ENCODE results near the gene YWHAB. TPM values are rescaled to one million over a fixed set of nuclear protein-coding genes. Genes with fewer than 3 reads are reported as not detected.

Gene YWHAB
- total and polyA plus RNA-seq, 4 experiments from 2014 or later = 245 to 616 (median 408) TPM

DNA sequence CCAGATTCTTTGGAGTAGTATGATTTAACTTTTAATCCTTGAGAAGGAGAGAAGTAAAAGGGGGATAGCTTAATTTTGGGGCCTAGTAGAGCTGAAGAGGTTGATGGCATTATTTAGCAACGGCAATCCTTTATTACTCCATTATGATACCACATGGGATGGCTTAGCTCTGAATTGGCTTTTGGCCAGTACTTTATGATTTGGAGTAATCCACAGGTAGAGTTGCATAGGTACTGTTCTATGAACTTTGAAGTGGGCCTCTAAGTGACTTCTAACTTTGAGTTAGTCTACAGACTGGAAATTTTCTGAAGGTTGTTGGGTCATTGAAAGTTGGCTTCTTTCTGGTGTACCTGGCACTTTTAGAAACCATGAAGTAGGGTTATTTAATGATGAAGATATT, 11.6 kb downstream of the YWHAB start:
- Mint-ChIP-seq H3K4me1 (peaks cover 58 to 89% (median 72%) of the 10 kb centered on the region in 4 donors), H3K9me3 (no peaks in the 10 kb centered on the region), H3K27ac (peak overlapping the region; percentile 9 to 85 (median 53)), H3K36me3 (peaks cover 16 to 48% of the 10 kb centered on the region in 2 donors), H3K4me3 (peak overlapping the region in 7 of 8 donors; percentile 6 to 52 (median 42)), H3K27me3 (no peaks in the 10 kb centered on the region)
- H3K27ac ChIP-seq (ENCODE audit: low read depth, low read length) = no peak overlapping the region
- no peaks in the 10 kb centered on the region for H3K9me3 ChIP-seq (ENCODE audit: control insufficient read depth in 1 of 2, low read length in 2 of 2)
- CTCF ChIA-PET (ENCODE audit: partially characterized antibody) = interaction anchor here (0.7 to 0.8 kb wide), 2 partner anchors 9 to 14 kb away, joined by 3 to 4 read pairs; no protein-coding TSS in a partner anchor
- POLR2A ChIA-PET (ENCODE audit: partially characterized antibody) = interaction anchor here (1.3 to 4.3 kb wide), 4 partner anchors 9 to 81 kb away, joined by 4 to 23 read pairs (median 10); partner anchors contain the start of genes PABPC1L and YWHAB
- H3K4me3 ChIP-seq (ENCODE audit: low read length in 2 of 2) = no peak overlapping the region
- intact Hi-C loops (cut with micrococcal nuclease) = no loop called here
- H3K36me3 ChIP-seq (ENCODE audit: insufficient read depth, low read length) = peaks cover 11% of the 10 kb centered on the region
- no peaks in the 10 kb centered on the region for H3K27me3 ChIP-seq (ENCODE audit: insufficient read depth, low read length)
- DNase-seq = no peak
- H3K4me1 ChIP-seq (ENCODE audit: insufficient read depth, low read length) = peaks cover 93% of the 10 kb centered on the region

- Mint-ChIP-seq H3K4me1 (peaks cover 42 to 70% (median 50%) of the 10 kb centered on the region in 4 donors), H3K27me3 (no peaks in the 10 kb centered on the region), H3K4me3 (peak overlapping the region in 2 of 8 donors; percentile 3 to 47), H3K36me3 (peaks cover 39 to 70% of the 10 kb centered on the region in 2 donors), H3K9me3 (no peaks in the 10 kb centered on the region), H3K27ac (peak overlapping the region in 6 of 7 donors; percentile 28 to 88 (median 66))
- Histone ChIP-seq H3K4me3 (ENCODE audit: low read length in 2 of 2) (no peak overlapping the region), H3K27ac (ENCODE audit: low read depth, low read length) (no peak overlapping the region), H3K4me1 (ENCODE audit: insufficient read depth, low read length) (peaks cover 62% of the 10 kb centered on the region), H3K36me3 (ENCODE audit: insufficient read depth, low read length) (peaks cover 44% of the 10 kb centered on the region), H3K9me3 (ENCODE audit: control insufficient read depth in 1 of 2, low read length in 2 of 2) (no peaks in the 10 kb centered on the region), H3K27me3 (ENCODE audit: insufficient read depth, low read length) (no peaks in the 10 kb centered on the region)
- intact Hi-C loops (cut with micrococcal nuclease) = no loop called here
- no peak for DNase-seq
- ChIA-PET CTCF (ENCODE audit: partially characterized antibody) (interaction anchor here (1.0 kb wide), 1 partner anchor 9 kb away, joined by 3 read pairs; no protein-coding TSS in a partner anchor), POLR2A (ENCODE audit: partially characterized antibody) (no interaction called here)
Observed at GRCh38 chr20:44900231-44900854, 14.8 kb downstream of the YWHAB start.

- ChIA-PET POLR2A (ENCODE audit: partially characterized antibody) (interaction anchor here (1.0 to 1.6 kb wide), 3 partner anchors 10 to 16 kb away, joined by 3 to 5 read pairs (median 3); partner anchors contain the start of gene YWHAB), CTCF (ENCODE audit: partially characterized antibody) (interaction anchor here (1.1 to 2.3 kb wide), 4 partner anchors 13 to 50 kb away, joined by 3 to 9 read pairs (median 4); no protein-coding TSS in a partner anchor)
- peaks cover 45 to 77% of the 10 kb centered on the region in 2 donors for H3K36me3 Mint-ChIP-seq
- no peak for DNase-seq
- intact Hi-C loops (cut with micrococcal nuclease) = no loop called here
- Histone ChIP-seq H3K4me1 (ENCODE audit: insufficient read depth, low read length) (peaks cover 46% of the 10 kb centered on the region), H3K27me3 (ENCODE audit: insufficient read depth, low read length) (no peaks in the 10 kb centered on the region), H3K36me3 (ENCODE audit: insufficient read depth, low read length) (peaks cover 55% of the 10 kb centered on the region), H3K9me3 (ENCODE audit: control insufficient read depth in 1 of 2, low read length in 2 of 2) (no peaks in the 10 kb centered on the region), H3K27ac (ENCODE audit: low read depth, low read length) (no peak overlapping the region), H3K4me3 (ENCODE audit: low read length in 2 of 2) (no peak overlapping the region)
- peak overlapping the region in 1 of 7 donors; percentile 20 for H3K27ac Mint-ChIP-seq
- H3K27me3 Mint-ChIP-seq = no peaks in the 10 kb centered on the region
- no peak overlapping the region for H3K4me3 Mint-ChIP-seq
- H3K4me1 Mint-ChIP-seq = peaks cover 29 to 58% (median 35%) of the 10 kb centered on the region in 4 donors
- H3K9me3 Mint-ChIP-seq = no peaks in the 10 kb centered on the region
Observed at GRCh38 chr20:44901974-44902373, 16.5 kb downstream of the YWHAB start.

- H3K36me3 Mint-ChIP-seq = peaks cover 48 to 93% of the 10 kb centered on the region in 2 donors
- Histone ChIP-seq H3K4me1 (ENCODE audit: insufficient read depth, low read length) (peaks cover 30% of the 10 kb centered on the region), H3K27ac (ENCODE audit: low read depth, low read length) (no peak overlapping the region), H3K4me3 (ENCODE audit: low read length in 2 of 2) (no peak overlapping the region), H3K9me3 (ENCODE audit: control insufficient read depth in 1 of 2, low read length in 2 of 2) (no peaks in the 10 kb centered on the region), H3K27me3 (ENCODE audit: insufficient read depth, low read length) (no peaks in the 10 kb centered on the region), H3K36me3 (ENCODE audit: insufficient read depth, low read length) (peaks cover 73% of the 10 kb centered on the region)
- POLR2A ChIA-PET (ENCODE audit: partially characterized antibody) = interaction anchor here (1.0 to 1.5 kb wide), 2 partner anchors 9 to 19 kb away, joined by 3 to 4 read pairs; partner anchors contain the start of gene YWHAB
- no peaks in the 10 kb centered on the region for H3K9me3 Mint-ChIP-seq
- H3K4me1 Mint-ChIP-seq = peaks cover 21 to 49% (median 25%) of the 10 kb centered on the region in 4 donors
- no peaks in the 10 kb centered on the region for H3K27me3 Mint-ChIP-seq
- DNase-seq = no peak
- intact Hi-C loops (cut with micrococcal nuclease) = no loop called here
- no peak overlapping the region for H3K4me3 Mint-ChIP-seq
- H3K27ac Mint-ChIP-seq = no peak overlapping the region
- CTCF ChIA-PET (ENCODE audit: partially characterized antibody) = interaction anchor here (1.0 to 2.3 kb wide), 2 partner anchors 11 to 16 kb away, joined by 3 to 9 read pairs; no protein-coding TSS in a partner anchor
Observed at GRCh38 chr20:44904377-44904776, 18.9 kb downstream of the YWHAB start.

- Histone ChIP-seq H3K27ac (ENCODE audit: low read depth, low read length) (peak overlapping the region; percentile 40), H3K27me3 (ENCODE audit: insufficient read depth, low read length) (no peaks in the 10 kb centered on the region), H3K36me3 (ENCODE audit: insufficient read depth, low read length) (peaks cover 40% of the 10 kb centered on the region), H3K4me1 (ENCODE audit: insufficient read depth, low read length) (peaks cover 19% of the 10 kb centered on the region), H3K9me3 (ENCODE audit: control insufficient read depth in 1 of 2, low read length in 2 of 2) (no peaks in the 10 kb centered on the region), H3K4me3 (ENCODE audit: low read length in 2 of 2) (peak overlapping the region; percentile 24 to 61)
- Mint-ChIP-seq H3K4me1 (peaks cover 10 to 37% (median 22%) of the 10 kb centered on the region in 4 donors), H3K27ac (peak overlapping the region; percentile 11 to 86 (median 74)), H3K4me3 (peak overlapping the region; percentile 77 to 89 (median 84)), H3K36me3 (peaks cover 25 to 57% of the 10 kb centered on the region in 2 donors), H3K9me3 (no peaks in the 10 kb centered on the region), H3K27me3 (no peaks in the 10 kb centered on the region)
- no peak for DNase-seq
- CTCF ChIA-PET (ENCODE audit: partially characterized antibody) = interaction anchor here (0.9 to 4.3 kb wide), 5 partner anchors 9 to 187 kb away, joined by 3 to 32 read pairs (median 3); no protein-coding TSS in a partner anchor
- POLR2A ChIA-PET (ENCODE audit: partially characterized antibody) = interaction anchor here (0.8 to 3.5 kb wide), 9 partner anchors 13 to 186 kb away, joined by 3 to 22 read pairs (median 7); partner anchors contain the start of gene YWHAB
- intact Hi-C loops (cut with micrococcal nuclease) = loop anchor here (1.0 to 2.0 kb wide), 2 partner anchors 21 to 58 kb away; partner anchors contain the start of gene STK4
Observed at GRCh38 chr20:44908987-44909871, 23.7 kb downstream of the YWHAB start.

- H3K27ac ChIP-seq (ENCODE audit: low read depth, low read length) = peak within 1 kb of the TSS; percentile 40
- Mint-ChIP-seq H3K9me3 (no peaks in the 10 kb centered on the region), H3K27me3 (no peaks in the 10 kb centered on the region), H3K27ac (peak within 1 kb of the TSS; percentile 29 to 86 (median 74)), H3K4me3 (peak within 1 kb of the TSS; percentile 82 to 92 (median 86)), H3K4me1 (peaks cover 14 to 45% (median 30%) of the 10 kb centered on the region in 4 donors), H3K36me3 (peaks cover 23 to 53% of the 10 kb centered on the region in 2 donors)
- H3K4me3 ChIP-seq (ENCODE audit: low read length in 2 of 2) = peak within 1 kb of the TSS; percentile 42 to 61
- H3K9me3 ChIP-seq (ENCODE audit: control insufficient read depth in 1 of 2, low read length in 2 of 2) = no peaks in the 10 kb centered on the region
- intact Hi-C loops (cut with micrococcal nuclease) = loop anchor here (1.0 to 5.0 kb wide), 3 partner anchors 22 to 102 kb away; partner anchors contain the start of gene STK4
- POLR2A ChIA-PET (ENCODE audit: partially characterized antibody) = interaction anchor here (0.8 to 3.5 kb wide), 11 partner anchors 14 to 185 kb away, joined by 3 to 22 read pairs (median 6); partner anchors contain the start of gene YWHAB
- H3K36me3 ChIP-seq (ENCODE audit: insufficient read depth, low read length) = peaks cover 32% of the 10 kb centered on the region
- peak; percentile 68 to 83 (median 71) for DNase-seq
- CTCF ChIA-PET (ENCODE audit: partially characterized antibody) = interaction anchor here (0.9 to 4.3 kb wide), 6 partner anchors 10 to 186 kb away, joined by 3 to 32 read pairs (median 3); partner anchors contain the start of gene STK4
- no peaks in the 10 kb centered on the region for H3K27me3 ChIP-seq (ENCODE audit: insufficient read depth, low read length)
- H3K4me1 ChIP-seq (ENCODE audit: insufficient read depth, low read length) = peaks cover 19% of the 10 kb centered on the region
Observed at GRCh38 chr20:44909872-44910689, 24.6 kb downstream of the YWHAB start, which contains the start of gene PABPC1L. Gene PABPC1L, plus strand, starts transcription at chr20:44910060. Its CDS starts 84 bp downstream, at chr20:44910144.
